Measurements from ENCODE around the gene LDLRAP1.

The LDLRAP1 gene

GRCh38 chr1:25609921-25610320 is 66.5 kb downstream of the LDLRAP1 start:
- TF ChIP-seq GATA2 (IDR thresholded peaks at IDR 0.05; ENCODE audit: low read depth, low read length): no peak
- no peak for TF ChIP-seq GATA3 (IDR thresholded peaks at IDR 0.05; ENCODE audit: low read depth, low read length)

DNA sequence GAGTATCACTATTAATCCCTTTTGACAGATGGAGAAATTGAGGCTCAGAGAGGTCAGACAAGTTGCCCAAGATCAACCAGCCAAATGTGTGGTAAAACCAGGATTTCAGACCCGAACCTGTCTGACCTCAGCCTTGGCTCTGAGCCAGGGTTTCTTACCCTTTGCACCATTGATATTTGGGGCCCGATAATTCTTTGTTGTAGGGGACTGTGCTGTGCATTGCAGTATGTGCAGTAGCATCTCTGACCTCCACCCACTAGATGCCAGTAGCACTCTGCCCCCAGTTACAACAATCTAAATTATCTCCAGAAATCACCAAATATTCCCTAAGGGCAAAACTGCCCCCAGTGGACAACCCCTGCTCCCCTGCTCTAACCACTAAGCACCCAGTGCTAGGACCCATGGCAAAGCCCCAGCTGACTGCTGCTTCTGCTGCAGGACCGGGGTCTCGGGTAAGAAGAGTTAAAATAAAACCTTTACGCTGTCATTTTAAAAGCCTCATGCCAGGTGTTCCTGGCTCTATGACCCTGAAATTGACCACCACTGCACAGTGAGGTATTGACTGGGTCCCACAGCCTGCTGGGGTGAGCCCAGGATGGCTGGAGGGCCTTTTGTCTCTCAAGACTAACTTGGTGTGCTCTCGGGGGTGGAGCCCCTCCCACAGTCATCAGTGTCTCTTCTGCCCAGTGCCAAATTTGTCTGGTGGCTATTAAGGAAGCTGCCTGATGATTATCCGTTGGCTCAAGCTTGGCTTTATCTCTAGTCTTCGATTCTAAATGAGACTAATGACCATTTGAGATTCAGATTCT is 67.6 kb downstream of the LDLRAP1 start:
- no peak; the same call in 1 of the 2 replicates for TF ChIP-seq GATA2 (IDR thresholded peaks at IDR 0.05; ENCODE audit: low read depth, low read length)
- no peak for TF ChIP-seq GATA3 (IDR thresholded peaks at IDR 0.05; ENCODE audit: low read depth, low read length)

- TF ChIP-seq GATA2 (IDR thresholded peaks at IDR 0.05; ENCODE audit: low read depth, low read length) (no peak), GATA3 (IDR thresholded peaks at IDR 0.05; ENCODE audit: low read depth, low read length) (no peak)
Observed at GRCh38 chr1:25611843-25612242, 68.4 kb downstream of the LDLRAP1 start.

DNA sequence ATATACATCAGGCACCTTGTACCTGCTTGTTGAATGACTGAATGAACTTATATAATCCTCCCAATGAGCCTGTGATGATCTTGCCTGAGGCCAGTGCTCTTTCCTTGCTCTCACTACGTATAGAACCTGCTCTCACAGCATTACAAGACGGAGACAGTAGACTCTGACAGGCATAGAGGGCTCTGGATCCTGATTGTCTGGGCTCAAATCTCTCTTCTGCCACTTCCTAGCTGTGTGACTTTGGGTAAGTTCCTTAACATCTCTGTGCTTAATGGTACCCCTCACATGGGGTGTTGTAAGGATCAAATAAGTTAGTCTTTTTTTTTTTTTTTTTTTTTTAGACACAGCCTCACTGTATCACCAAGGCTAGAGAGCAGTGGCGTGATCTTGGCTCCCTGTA is 69.0 kb downstream of the LDLRAP1 start:
- no peak for TF ChIP-seq GATA2 (IDR thresholded peaks at IDR 0.05; ENCODE audit: low read depth, low read length)
- no peak for TF ChIP-seq GATA3 (IDR thresholded peaks at IDR 0.05; ENCODE audit: low read depth, low read length)

DNA sequence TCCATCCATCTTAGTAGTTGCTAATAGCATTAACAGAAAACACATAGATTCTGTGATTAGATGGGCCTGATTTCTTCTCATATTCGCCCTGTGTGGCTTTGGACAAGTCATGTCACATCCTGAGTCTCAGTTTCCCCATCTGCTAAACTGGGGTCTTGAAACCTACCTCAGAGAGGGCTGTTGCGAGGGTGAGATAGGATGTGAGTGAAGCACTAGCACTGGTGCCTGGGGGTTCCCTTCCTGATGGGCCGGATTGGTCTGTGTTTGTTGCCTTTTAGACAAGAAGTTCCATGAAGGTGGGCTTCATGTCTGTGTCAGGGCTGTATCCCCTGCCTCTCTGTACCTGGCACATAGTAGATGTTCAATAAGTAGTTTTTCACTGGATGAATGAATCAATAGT is 69.7 kb downstream of the LDLRAP1 start:
- TF ChIP-seq GATA2 (IDR thresholded peaks at IDR 0.05; ENCODE audit: low read depth, low read length) (no peak), GATA3 (IDR thresholded peaks at IDR 0.05; ENCODE audit: low read depth, low read length) (no peak)

DNA sequence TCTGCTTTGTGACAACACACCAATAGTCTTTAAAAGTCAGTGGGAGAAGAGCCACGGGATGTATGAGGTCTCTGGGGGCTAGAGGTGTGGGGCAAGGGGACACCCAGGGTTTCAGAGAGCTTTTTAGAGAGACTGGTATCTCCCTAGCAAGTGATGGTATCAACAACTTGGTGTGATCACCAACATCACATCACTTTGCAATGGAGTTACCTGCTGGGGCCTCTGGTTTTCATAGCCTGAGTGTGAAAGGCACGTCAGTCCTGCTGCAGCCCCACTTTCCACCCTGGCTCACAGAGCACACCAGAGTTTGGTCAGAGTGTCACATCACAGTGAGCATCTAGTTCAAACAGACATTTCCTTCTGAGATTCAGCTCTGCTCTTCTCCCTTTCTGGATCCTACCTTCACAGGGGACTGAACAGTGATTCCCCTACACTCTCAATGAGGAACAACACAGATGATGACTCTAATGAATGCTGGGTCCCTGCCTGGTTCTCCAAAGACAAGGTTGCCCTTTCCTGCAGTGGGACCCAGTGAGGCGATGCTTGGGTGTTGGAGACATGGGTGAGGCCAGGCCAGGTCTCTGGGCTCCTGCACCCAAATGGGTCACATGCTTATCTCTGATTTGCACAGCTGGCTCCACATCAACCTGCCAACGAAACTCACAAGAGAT is 71.2 kb downstream of the LDLRAP1 start:
- TF ChIP-seq GATA3 (IDR thresholded peaks at IDR 0.05; ENCODE audit: low read depth, low read length) (no peak), GATA2 (IDR thresholded peaks at IDR 0.05; ENCODE audit: low read depth, low read length) (no peak)

- TF ChIP-seq GATA2 (IDR thresholded peaks at IDR 0.05; ENCODE audit: low read depth, low read length): no peak
- no peak for TF ChIP-seq GATA3 (IDR thresholded peaks at IDR 0.05; ENCODE audit: low read depth, low read length)
Observed at GRCh38 chr1:25615172-25615541, 71.8 kb downstream of the LDLRAP1 start.

- no peak for TF ChIP-seq GATA3 (IDR thresholded peaks at IDR 0.05; ENCODE audit: low read depth, low read length)
- no peak for TF ChIP-seq GATA2 (IDR thresholded peaks at IDR 0.05; ENCODE audit: low read depth, low read length)
Observed at GRCh38 chr1:25615563-25616094, 72.2 kb downstream of the LDLRAP1 start.

DNA sequence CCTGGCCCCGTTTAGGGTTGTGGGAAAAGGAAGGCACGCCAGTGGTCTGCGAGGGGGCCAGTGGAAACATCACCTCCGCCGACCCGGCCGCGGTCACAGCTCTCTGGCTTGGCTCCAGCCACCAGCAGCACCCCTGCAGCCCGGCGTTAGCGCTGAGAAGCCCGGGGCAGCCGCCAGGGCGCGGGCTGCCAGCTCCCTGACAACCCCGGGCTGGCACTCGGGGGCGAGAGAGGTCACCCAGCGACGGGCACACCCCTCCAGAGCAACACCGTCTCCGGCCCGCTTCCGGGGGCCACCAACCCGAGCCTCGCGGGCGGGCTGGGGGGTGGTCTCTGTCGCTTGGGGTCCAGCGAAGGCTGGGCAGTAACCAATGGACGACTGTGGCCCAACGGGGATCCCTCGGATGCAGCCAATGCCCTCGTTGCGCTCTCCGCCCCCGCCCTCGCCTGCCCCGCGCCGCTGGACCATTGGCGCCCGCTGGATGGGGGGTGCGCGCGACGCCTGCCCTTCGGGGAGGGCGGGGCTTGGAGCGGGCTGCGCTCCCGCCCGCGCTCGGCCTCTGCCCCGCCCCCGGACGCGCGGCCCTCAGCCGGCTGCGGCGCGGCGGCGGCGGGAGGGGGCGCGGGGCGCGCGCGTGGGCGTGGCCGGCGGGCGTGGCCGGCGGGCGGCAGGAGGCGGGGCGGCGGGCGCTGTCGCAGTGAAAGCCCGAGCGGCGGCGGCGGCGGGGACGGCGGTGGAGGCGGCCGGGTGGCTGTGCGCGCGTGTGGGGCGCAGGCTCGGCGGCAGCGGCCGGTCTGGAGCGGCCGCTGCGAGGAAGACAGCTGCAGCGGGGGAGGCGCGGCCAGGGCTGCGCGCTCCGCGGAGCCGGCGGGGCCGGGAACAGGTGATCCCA is 72.9 kb downstream of the LDLRAP1 start, which contains the start of gene MAN1C1:
MAN1C1 (plus strand) TSS at position 697 of the 892 bp plus-strand sequence. CDS start 1,007 bp downstream, outside the sequence.
- no peak for TF ChIP-seq GATA3 (IDR thresholded peaks at IDR 0.05; ENCODE audit: low read depth, low read length)
- no peak for TF ChIP-seq GATA2 (IDR thresholded peaks at IDR 0.05; ENCODE audit: low read depth, low read length)

- TF ChIP-seq GATA2 (IDR thresholded peaks at IDR 0.05; ENCODE audit: low read depth, low read length) (no peak), GATA3 (IDR thresholded peaks at IDR 0.05; ENCODE audit: low read depth, low read length) (no peak)
Observed at GRCh38 chr1:25616987-25617624, 73.7 kb downstream of the LDLRAP1 start.

DNA sequence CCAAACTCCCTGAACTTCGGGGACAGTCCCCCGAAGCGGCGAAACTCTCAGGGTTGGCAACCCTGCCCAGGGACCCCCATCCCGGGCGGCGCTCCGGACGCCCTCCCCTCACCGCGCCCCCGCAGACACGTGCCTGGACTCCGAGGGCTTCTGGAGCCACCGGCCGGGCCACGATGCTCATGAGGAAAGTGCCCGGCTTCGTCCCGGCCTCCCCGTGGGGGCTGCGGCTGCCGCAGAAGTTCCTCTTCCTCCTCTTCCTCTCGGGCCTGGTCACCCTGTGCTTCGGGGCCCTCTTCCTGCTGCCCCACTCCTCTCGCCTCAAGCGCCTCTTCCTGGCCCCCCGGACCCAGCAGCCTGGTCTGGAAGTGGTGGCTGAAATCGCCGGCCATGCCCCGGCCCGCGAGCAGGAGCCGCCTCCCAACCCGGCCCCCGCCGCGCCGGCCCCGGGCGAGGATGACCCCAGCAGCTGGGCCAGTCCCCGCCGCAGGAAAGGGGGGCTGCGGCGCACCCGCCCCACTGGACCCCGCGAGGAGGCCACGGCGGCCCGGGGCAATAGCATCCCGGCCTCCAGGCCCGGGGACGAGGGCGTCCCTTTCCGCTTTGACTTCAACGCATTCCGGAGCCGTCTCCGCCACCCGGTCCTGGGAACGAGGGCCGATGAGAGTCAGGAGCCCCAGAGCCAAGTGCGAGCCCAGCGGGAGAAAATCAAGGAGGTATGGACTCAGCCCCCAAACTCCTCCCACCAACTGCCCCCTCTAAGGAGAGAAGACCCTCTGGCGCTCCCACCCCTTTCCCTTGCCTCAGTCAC is 74.4 kb downstream of the LDLRAP1 start:
- TF ChIP-seq GATA2 (IDR thresholded peaks at IDR 0.05; ENCODE audit: low read depth, low read length) (no peak), GATA3 (IDR thresholded peaks at IDR 0.05; ENCODE audit: low read depth, low read length) (no peak)

DNA sequence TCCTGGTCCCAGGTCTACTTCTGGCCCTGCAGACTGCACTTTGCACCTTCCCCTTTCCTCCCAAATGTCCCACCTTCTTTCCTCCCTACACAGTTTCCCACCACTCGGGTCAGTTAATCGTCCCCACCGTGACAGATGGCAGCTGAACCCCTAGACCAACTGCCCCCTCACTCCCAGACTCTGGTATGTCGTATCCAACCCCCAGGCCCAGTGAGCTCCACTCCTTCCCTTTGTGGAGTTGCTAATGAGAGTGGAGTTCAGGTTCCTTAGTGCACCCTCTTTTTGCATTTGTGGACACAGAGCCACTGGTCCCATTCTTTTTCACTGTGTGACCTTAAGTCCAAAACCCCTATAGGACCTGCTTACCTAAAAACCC is 75.0 kb downstream of the LDLRAP1 start:
- TF ChIP-seq GATA2 (IDR thresholded peaks at IDR 0.05; ENCODE audit: low read depth, low read length) (no peak), GATA3 (IDR thresholded peaks at IDR 0.05; ENCODE audit: low read depth, low read length) (no peak)
